ENCODE measurements around the gene INVS.

Gene INVS

GRCh38 chr9:100294806-100295205, 195.8 kb downstream of the INVS start:
- TF ChIP-seq CTCF (IDR thresholded peaks at IDR 0.05): no peak
- no peak overlapping the region for H3K4me2 ChIP-seq (ENCODE audit: low read length)
- H3K27me3 ChIP-seq (ENCODE audit: control insufficient read depth, insufficient read depth, low read length): no peaks in the 10 kb centered on the region
- H3K4me3 ChIP-seq (ENCODE audit: low read depth, low read length): no peak overlapping the region
- H2AFZ ChIP-seq: no peak overlapping the region
- H3K79me2 ChIP-seq: no peaks in the 10 kb centered on the region
- H3K9me3 ChIP-seq (ENCODE audit: control insufficient read depth, low read length): no peaks in the 10 kb centered on the region
- no peaks in the 10 kb centered on the region for H3K36me3 ChIP-seq (ENCODE audit: control insufficient read depth, insufficient read depth, low read length)
- no peaks in the 10 kb centered on the region for H3K4me1 ChIP-seq
- no peak overlapping the region for H3K27ac ChIP-seq
- no peak overlapping the region for H3K9ac ChIP-seq

- Histone ChIP-seq H3K4me2 (ENCODE audit: low read length) (no peak overlapping the region), H3K36me3 (ENCODE audit: control insufficient read depth, insufficient read depth, low read length) (no peaks in the 10 kb centered on the region), H3K79me2 (no peaks in the 10 kb centered on the region), H3K9me3 (ENCODE audit: control insufficient read depth, low read length) (no peaks in the 10 kb centered on the region), H3K27ac (no peak overlapping the region), H2AFZ (no peak overlapping the region), H3K27me3 (ENCODE audit: control insufficient read depth, insufficient read depth, low read length) (no peaks in the 10 kb centered on the region), H3K4me3 (ENCODE audit: low read depth, low read length) (no peak overlapping the region), H3K9ac (no peak overlapping the region), H3K4me1 (no peaks in the 10 kb centered on the region)
- no peak for TF ChIP-seq CTCF (IDR thresholded peaks at IDR 0.05)
Measured at GRCh38 chr9:100295240-100295639, 196.2 kb downstream of the INVS start.

GRCh38 chr9:100296407-100296806, 197.4 kb downstream of the INVS start:
- H2AFZ ChIP-seq: no peak overlapping the region
- no peak overlapping the region for H3K27ac ChIP-seq
- H3K36me3 ChIP-seq (ENCODE audit: control insufficient read depth, insufficient read depth, low read length): no peaks in the 10 kb centered on the region
- H3K4me1 ChIP-seq: no peaks in the 10 kb centered on the region
- no peaks in the 10 kb centered on the region for H3K79me2 ChIP-seq
- no peak overlapping the region for H3K4me2 ChIP-seq (ENCODE audit: low read length)
- H3K9me3 ChIP-seq (ENCODE audit: control insufficient read depth, low read length): no peaks in the 10 kb centered on the region
- H3K27me3 ChIP-seq (ENCODE audit: control insufficient read depth, insufficient read depth, low read length): no peaks in the 10 kb centered on the region
- no peak for TF ChIP-seq CTCF (IDR thresholded peaks at IDR 0.05)
- no peak overlapping the region for H3K4me3 ChIP-seq (ENCODE audit: low read depth, low read length)
- H3K9ac ChIP-seq: no peak overlapping the region

GRCh38 chr9:100298378-100298777, 199.3 kb downstream of the INVS start:
- H2AFZ ChIP-seq: no peak overlapping the region
- H3K79me2 ChIP-seq: no peaks in the 10 kb centered on the region
- H3K27me3 ChIP-seq (ENCODE audit: control insufficient read depth, insufficient read depth, low read length): no peaks in the 10 kb centered on the region
- no peak overlapping the region for H3K4me3 ChIP-seq (ENCODE audit: low read depth, low read length)
- H3K9ac ChIP-seq: no peak overlapping the region
- no peaks in the 10 kb centered on the region for H3K36me3 ChIP-seq (ENCODE audit: control insufficient read depth, insufficient read depth, low read length)
- peaks cover 1% of the 10 kb centered on the region for H3K4me1 ChIP-seq
- H3K9me3 ChIP-seq (ENCODE audit: control insufficient read depth, low read length): no peaks in the 10 kb centered on the region
- no peak overlapping the region for H3K4me2 ChIP-seq (ENCODE audit: low read length)
- TF ChIP-seq CTCF (IDR thresholded peaks at IDR 0.05): no peak
- no peak overlapping the region for H3K27ac ChIP-seq

- H3K36me3 ChIP-seq (ENCODE audit: control insufficient read depth, insufficient read depth, low read length): no peaks in the 10 kb centered on the region
- H2AFZ ChIP-seq: no peak overlapping the region
- H3K9ac ChIP-seq: no peak overlapping the region
- no peaks in the 10 kb centered on the region for H3K79me2 ChIP-seq
- no peak overlapping the region for H3K4me3 ChIP-seq (ENCODE audit: low read depth, low read length)
- no peak overlapping the region for H3K4me2 ChIP-seq (ENCODE audit: low read length)
- no peaks in the 10 kb centered on the region for H3K9me3 ChIP-seq (ENCODE audit: control insufficient read depth, low read length)
- no peaks in the 10 kb centered on the region for H3K27me3 ChIP-seq (ENCODE audit: control insufficient read depth, insufficient read depth, low read length)
- H3K27ac ChIP-seq: no peak overlapping the region
- H3K4me1 ChIP-seq: peaks cover 7% of the 10 kb centered on the region
- no peak for TF ChIP-seq CTCF (IDR thresholded peaks at IDR 0.05)
Measured at GRCh38 chr9:100303747-100304146, 204.7 kb downstream of the INVS start.

Data from parathyroid adenoma (tissue), 2 donors.